HG02981 (cell line): Measurements from ENCODE around the gene THAP3.
"Not testable (repeated sequence)": the region's sequence is repeated elsewhere in the genome, so short reads cannot be mapped to it uniquely, and the experiment has no call there.

Source experiments
- ATAC-seq: cut with Tn5 transposase; IDR thresholded peaks from one replicate; pipeline ENCODE4 v1.9.1; 2021; ENCODE audit warnings: mild to moderate bottlenecking, moderate library complexity; ENCODE audit not compliant: unreplicated experiment

Gene THAP3

DNA sequence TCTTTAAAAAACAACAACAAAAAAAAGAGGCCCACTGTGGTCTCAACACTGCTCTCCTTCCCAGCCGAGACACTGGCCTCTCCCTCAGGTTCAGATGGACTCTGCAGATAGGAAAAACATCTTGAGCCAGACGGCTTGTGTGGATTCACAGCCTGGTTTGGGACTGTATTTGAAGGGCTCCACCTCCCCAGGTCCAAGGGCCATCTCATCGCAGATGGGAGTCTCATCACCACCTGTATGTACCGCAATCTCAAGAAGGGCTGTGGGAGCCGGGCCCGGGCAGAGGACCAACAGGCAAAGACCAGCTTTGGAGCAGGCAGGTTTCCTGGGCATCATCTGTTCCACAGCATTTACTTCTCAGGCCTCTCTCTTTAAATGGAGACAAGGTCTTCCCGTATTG is 34.6 kb upstream of the THAP3 start:
- no peak for ATAC-seq

DNA sequence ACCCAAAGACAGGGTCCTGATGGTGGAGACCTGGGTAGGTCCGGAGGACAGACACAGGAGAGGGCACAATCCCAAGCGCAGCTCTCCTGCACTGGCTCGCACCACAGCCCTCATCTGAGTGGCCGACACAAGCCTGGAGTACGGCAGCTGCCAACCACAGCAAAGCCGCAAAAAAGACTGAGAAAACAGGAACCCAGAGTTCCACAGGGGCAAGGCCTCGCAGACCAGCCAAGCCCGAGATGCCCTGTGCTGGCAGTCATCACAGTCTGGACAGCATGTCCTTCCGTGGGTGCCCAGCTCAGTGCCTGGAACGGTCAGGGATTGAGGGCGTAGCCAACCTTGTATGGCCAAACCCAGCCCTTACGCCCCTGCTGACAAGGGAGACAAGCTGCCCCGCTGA is 33.4 kb upstream of the THAP3 start:
- ATAC-seq: no peak

DNA sequence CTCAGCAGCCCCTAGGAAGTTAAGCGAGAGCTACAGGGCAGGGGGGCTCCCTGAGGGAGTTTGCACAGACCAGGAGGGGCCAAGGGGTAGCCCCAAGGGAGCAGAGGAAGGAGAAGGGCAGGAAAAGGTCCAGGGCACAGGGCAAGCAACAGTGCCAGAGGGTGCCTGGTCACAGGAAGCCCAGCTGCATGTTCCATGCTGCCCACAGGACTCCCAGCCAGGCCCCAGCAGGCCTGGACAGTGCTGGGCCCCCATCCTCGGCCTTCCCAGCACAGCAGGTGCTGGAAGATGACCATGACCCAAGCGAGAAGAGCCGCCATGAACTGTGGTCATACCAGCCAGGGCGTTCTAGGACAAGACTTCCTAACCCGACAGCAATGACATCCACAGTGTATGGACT is 33.0 kb upstream of the THAP3 start:
- ATAC-seq: no peak

- no peak for ATAC-seq
Measured at GRCh38 chr1:6592441-6592840, 32.2 kb upstream of the THAP3 start.

DNA sequence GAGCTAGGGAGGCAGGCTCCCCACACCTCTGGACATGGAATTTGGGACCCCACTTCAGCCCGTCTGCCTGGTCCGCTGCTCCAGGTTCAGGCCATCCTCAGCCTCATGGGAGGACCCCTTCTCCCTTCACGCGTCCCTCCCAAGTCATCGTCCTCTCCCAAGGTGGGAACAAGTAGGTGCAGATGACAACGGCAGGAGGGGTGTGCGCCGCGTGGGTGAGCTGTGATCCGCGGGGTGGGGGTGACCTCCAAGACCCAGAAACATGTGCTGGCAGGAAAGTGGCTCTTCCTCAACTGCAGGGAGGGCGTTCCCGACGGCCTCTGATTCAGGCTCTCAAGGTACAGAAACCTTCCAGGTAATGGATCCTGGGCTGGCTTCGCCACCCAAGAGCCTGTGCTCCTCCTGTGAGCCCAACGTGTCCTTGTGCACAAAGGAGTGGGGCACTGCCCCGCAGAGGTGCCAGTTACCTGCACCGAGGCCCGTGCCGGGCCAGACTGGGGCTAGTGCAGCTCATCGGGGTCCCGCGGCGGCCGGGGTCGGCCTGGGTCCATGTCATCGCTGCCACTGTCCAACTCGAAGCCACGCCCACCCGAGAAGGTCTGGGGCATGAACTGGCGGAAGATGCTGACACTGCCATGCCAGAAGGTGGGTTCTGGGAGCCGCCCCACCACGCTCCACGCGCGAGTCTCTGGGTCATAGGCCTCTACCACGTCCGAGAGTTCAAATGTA is 31.6 kb upstream of the THAP3 start:
- ATAC-seq: no peak

GRCh38 chr1:6593810-6594209 is 30.9 kb upstream of the THAP3 start:
- ATAC-seq: no peak

- no peak for ATAC-seq
Measured at GRCh38 chr1:6594977-6595740, 29.5 kb upstream of the THAP3 start.

- ATAC-seq: no peak
Measured at GRCh38 chr1:6596351-6596750, 28.3 kb upstream of the THAP3 start.

GRCh38 chr1:6596886-6597776 is 27.5 kb upstream of the THAP3 start:
- ATAC-seq: no peak

DNA sequence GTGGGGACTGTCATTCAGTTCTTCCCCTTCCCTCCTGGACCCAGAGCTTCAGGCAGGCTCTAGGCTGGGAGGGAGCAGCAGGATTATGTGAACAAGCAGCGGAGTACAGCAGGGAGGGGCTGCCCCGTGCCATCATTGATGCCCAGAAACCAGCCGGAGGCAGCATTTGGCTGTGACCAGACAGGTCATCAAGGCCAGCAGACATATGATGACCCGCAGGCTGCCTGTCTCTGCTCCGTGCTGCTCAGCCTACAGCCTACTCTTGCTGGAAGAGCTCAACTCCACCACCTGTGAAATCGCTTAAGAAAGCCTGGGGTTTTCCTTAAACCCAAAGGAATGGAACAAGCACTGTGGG is 26.9 kb upstream of the THAP3 start:
- no peak for ATAC-seq

DNA sequence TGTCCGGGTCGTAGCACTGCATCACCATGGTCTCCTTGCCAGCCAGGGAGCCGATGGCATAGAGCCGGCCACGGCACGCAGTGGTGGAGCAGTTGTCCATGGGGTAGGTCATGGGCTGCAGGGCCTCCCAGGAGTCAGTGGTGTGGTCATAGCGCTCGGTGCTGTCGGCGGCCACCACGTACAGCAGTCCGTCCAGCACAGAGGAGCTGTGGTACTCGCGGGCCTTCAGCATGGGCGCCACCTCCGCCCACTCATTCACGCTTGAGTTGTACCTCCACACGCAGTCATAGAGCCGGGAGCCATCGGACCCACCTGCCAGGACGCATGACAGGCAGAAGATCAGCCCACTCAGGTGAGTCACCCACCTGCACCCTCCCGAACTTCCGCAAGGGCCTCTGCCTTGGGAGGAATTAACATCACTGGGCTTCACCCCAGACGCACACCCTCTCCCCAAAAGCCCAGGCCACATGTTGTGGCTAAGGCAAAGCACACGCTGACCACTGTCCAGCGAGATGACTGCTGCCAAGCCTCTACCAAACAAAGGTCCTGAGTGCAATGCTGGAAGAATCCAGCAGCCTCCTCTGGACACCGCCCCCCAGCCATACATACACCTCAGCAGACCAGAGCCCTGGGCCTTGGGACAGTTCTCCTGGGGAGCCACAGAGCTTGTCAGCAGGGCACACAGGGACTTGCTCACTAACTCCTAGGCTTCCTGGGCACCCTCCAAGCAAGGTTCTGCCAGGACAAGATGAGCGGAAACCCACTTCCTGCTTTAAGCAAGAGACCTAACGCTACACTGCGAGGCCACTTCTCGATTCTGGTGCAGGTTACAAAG is 25.3 kb upstream of the THAP3 start:
- ATAC-seq: no peak

DNA sequence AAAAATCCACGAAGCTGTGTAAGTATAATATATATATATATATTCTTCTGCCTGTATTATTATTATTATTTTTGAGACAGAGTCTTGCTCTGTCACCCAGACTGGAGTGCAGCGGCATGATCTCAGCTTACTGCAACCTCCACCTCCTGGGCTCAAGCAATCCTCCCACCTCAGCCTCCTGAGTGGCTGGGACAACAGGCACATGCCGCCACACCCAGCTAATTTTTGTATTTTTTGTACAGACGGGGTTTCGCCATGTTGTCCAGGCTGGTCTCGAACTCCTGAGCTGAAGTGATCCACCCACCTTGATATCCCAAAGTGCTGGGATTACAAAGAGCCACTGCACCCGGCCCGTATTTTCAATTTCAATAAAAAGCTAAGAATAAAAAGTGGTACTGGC is 24.7 kb upstream of the THAP3 start:
- ATAC-seq: not testable (repeated sequence)

DNA sequence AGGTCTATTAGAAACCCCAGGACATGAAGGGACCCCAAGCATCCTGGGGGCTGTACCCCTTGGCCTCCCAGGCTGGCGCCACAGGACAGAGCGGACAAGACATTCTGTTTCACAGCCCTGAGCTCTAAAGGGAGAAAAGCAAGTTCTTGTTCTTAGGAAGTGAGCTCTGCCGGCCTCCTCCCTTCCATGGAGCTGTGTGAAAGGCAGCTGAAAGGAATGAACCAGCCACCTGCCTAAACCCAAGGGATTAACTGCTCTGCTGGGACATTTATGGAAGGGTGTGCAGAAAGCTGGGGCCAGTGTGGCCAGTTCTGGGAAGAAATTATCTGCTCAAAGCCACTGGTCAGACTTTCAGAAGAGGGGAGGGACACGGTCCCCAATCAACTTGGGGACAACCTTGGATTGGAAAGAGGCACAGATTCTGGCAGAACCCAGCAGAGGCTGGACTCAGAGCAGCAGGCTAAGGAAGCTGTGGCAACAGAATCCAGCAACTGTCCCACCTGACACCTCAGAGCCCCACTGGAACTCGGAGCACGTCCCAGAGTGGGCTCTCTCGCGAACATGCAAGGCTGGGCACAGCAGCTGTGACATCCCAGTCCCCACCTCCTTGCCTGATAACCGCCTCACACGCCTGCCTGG is 24.1 kb upstream of the THAP3 start:
- peak; percentile 1 for ATAC-seq

- ATAC-seq: peak; percentile 29
Measured at GRCh38 chr1:6601049-6601922, 23.4 kb upstream of the THAP3 start.

DNA sequence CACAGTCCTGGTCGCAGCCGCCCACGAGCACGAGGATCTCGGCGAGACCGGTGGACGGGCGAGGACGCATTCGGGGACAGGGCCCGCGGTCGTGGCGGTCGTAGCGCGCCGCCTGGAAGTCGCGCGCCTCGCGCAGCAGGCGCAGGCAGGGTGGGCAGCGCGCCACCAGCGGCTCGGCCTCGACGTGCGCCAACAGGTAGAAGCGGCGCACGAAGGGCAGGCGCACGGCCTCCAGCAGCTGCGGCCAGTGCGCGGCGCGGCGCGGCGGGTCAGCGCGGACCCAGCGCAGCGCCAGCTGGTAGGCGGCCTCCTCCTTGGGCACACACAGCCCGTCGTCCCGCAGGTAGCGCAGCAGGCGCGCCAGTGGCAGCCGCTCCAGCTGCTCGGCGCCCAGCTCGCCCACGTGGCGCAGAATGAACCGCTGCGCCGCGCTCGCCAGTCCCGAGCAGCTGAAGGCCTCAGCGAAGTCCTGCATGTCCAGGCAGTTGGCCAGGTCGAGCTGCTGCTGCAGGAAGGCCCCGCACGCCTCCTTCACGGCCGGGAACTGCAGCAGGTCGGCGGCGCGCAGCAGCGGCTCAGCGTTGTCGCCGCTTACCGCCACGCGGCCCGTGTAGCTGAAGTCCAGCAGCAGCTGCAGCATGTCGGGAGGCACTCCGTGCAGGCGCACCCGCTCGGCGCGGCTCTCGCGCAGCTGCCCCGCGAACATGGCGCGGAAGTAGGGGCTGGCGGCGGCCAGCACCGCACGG is 22.6 kb upstream of the THAP3 start:
- ATAC-seq: peak; percentile 34

DNA sequence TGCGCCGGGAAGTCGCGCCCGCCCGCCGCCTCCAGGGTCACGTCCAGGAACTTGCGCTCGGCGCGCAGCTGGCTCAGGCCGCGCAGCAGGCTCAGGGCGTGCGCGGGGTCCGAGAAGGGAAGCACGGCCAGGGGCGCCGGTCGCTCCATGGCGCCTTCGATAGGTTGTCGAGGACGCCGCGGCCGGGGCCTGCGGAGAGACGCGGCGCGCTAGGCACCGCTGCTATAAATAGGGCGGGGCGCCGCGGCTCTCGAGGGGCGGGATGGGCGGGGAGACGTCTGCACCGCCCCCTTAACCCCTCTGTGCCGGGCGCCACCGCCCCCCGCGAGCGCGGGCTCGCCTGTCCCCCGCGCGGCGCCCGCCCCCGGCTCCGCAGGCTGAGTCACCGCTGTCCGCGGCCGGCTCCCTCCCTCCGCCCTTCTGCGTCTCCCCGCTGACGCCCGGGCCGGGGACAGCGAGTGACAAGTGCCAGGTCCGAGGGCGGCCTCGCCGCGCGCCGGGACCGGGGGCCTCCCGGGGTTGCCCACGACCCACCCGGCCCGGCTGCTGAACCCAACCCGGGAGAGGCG is 21.9 kb upstream of the THAP3 start, which contains the start of gene KLHL21:
Gene KLHL21, minus strand, starts transcription at position 201 of the 569 bp plus-strand sequence. Its CDS starts 52 bp downstream, at position 149.
- ATAC-seq: peak; percentile 47

GRCh38 chr1:6603238-6603914 is 21.3 kb upstream of the THAP3 start:
- peak; percentile 30 for ATAC-seq
